ENCODE results near the gene BTBD9. TPM values are rescaled to one million over a fixed set of nuclear protein-coding genes. Genes with fewer than 3 reads are reported as not detected.
A peak's percentile ranks its signal among the peaks of the same experiment; 100 is the strongest.

Gene BTBD9
- total and polyA plus RNA-seq, 2 experiments from 2014 or later, result 10.0 to 13.7 TPM

- no peak overlapping the region for H3K4me2 ChIP-seq (ENCODE audit: unreplicated experiment)
- 56 to 59% methylated on average over 8 to 9 of the region's 9 CpGs for WGBS, 2 experiments (ENCODE audit: low coverage in 1 of 2, low lambda C conversion rate in 2 of 2, missing lambda C conversion rate in 2 of 2)
These were observed 33.9 kb upstream of the BTBD9 start for GRCh38 chr6:38673397-38674165.

GRCh38 chr6:38671885-38672467, 32.2 kb upstream of the BTBD9 start:
- no peaks in the 10 kb centered on the region for H3K9me2 ChIP-seq (ENCODE audit: insufficient read depth)
- peak; percentile 79 for DNase-seq
- no peak overlapping the region for H3K4me2 ChIP-seq (ENCODE audit: unreplicated experiment)
- no peaks in the 10 kb centered on the region for H3K9me3 ChIP-seq (ENCODE audit: low read depth)
- no peaks in the 10 kb centered on the region for H4K20me1 ChIP-seq (ENCODE audit: insufficient read depth)
- no peak for TF ChIP-seq EZH2 (IDR thresholded peaks at IDR 0.05; ENCODE audit: insufficient read depth, poor library complexity, severe bottlenecking)
- TF ChIP-seq EZH2phosphoT487 (IDR thresholded peaks at IDR 0.05; ENCODE audit: insufficient read depth, low read depth), result no peak
- no peaks in the 10 kb centered on the region for H3K79me2 ChIP-seq (ENCODE audit: insufficient read depth)
- H3K36me3 ChIP-seq (ENCODE audit: low read depth), result peaks cover 9% of the 10 kb centered on the region; the same call in 1 of the 2 replicates
- WGBS, 2 experiments (ENCODE audit: low coverage in 1 of 2, low lambda C conversion rate in 2 of 2, missing lambda C conversion rate in 2 of 2), result 6 to 17% methylated on average over 2 of the region's 2 CpGs
- H3F3A ChIP-seq (ENCODE audit: insufficient read depth), result no peaks in the 10 kb centered on the region
- H3K27ac ChIP-seq, result no peak overlapping the region
- no peak overlapping the region for H3K9ac ChIP-seq
- no peaks in the 10 kb centered on the region for H3K4me1 ChIP-seq (ENCODE audit: insufficient read depth)
- no peak overlapping the region for H2AFZ ChIP-seq
- no peak overlapping the region for H3K4me3 ChIP-seq
- in situ Hi-C loops (cut with MboI), result no loop called here
- H3K27me3 ChIP-seq (replicated peaks; ENCODE audit: insufficient read depth), result no peaks in the 10 kb centered on the region

More at GRCh38 chr6:38673397-38674165, 33.9 kb upstream of the BTBD9 start:
- Histone ChIP-seq H3K27ac (no peak overlapping the region), H3K36me3 (ENCODE audit: low read depth) (peaks cover 11% of the 10 kb centered on the region; the same call in 1 of the 2 replicates), H4K20me1 (ENCODE audit: insufficient read depth) (no peaks in the 10 kb centered on the region), H2AFZ (no peak overlapping the region), H3K4me3 (no peak overlapping the region), H3K9me3 (ENCODE audit: low read depth) (no peaks in the 10 kb centered on the region), H3K9ac (no peak overlapping the region), H3K9me2 (ENCODE audit: insufficient read depth) (no peaks in the 10 kb centered on the region), H3K27me3 (replicated peaks; ENCODE audit: insufficient read depth) (no peaks in the 10 kb centered on the region), H3K79me2 (ENCODE audit: insufficient read depth) (no peaks in the 10 kb centered on the region), H3K4me1 (ENCODE audit: insufficient read depth) (no peaks in the 10 kb centered on the region), H3F3A (ENCODE audit: insufficient read depth) (no peaks in the 10 kb centered on the region)
- DNase-seq, result no peak
- no peak for TF ChIP-seq EZH2phosphoT487 (IDR thresholded peaks at IDR 0.05; ENCODE audit: insufficient read depth, low read depth)
- in situ Hi-C loops (cut with MboI), result no loop called here

DNA sequence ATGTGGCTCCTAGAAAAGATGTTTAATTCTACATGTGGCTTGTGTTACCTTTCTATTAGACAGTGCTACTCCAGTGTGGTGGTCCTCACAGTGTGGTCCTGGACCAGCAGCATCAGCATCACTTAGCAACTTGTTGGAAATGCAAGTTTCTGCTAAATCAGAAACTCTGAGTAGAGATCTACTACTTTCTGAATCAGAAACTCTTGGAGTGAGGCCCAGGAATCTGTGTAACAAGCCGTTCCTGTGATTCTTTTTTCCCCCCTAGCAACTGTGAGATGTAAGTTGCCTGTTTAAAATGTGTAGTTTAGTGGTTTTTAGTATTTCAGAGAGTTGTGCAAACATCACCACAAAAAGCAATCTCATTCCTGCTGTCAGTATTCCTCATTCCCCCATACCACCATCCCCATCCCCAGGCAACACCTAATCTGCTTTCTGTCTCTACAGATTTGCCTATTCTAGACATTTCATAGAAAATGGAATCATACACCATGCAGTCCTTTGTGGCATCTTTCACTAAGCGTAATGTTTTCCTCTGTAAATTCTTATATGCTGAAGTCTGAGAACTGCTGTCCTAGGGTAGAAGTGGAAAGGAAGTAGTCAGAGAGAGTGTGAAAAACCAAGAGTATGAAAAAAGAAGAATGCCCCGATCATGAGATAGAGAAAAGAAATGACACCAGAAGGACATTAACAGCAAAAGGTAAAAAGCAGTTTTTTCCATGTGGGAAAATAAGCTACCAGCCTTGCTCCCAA, 18.9 kb upstream of the BTBD9 start:
- H3K9ac ChIP-seq, result no peak overlapping the region
- H3F3A ChIP-seq (ENCODE audit: insufficient read depth), result no peaks in the 10 kb centered on the region
- no peaks in the 10 kb centered on the region for H3K27me3 ChIP-seq (replicated peaks; ENCODE audit: insufficient read depth)
- TF ChIP-seq EZH2 (IDR thresholded peaks at IDR 0.05; ENCODE audit: insufficient read depth, poor library complexity, severe bottlenecking) (no peak), EZH2phosphoT487 (IDR thresholded peaks at IDR 0.05; ENCODE audit: insufficient read depth, low read depth) (no peak)
- no peak overlapping the region for H3K4me3 ChIP-seq
- H3K27ac ChIP-seq, result no peak overlapping the region
- H3K79me2 ChIP-seq (ENCODE audit: insufficient read depth), result no peaks in the 10 kb centered on the region
- no peaks in the 10 kb centered on the region for H3K4me1 ChIP-seq (ENCODE audit: insufficient read depth)
- 96 to 97% methylated on average over 3 of the region's 3 CpGs for WGBS, 2 experiments (ENCODE audit: low coverage in 1 of 2, low lambda C conversion rate in 2 of 2, missing lambda C conversion rate in 2 of 2)
- no peak overlapping the region for H2AFZ ChIP-seq
- no peaks in the 10 kb centered on the region for H3K9me3 ChIP-seq (ENCODE audit: low read depth)
- DNase-seq, result no peak
- H3K36me3 ChIP-seq (ENCODE audit: low read depth), result no peaks in the 10 kb centered on the region
- H3K9me2 ChIP-seq (ENCODE audit: insufficient read depth), result no peaks in the 10 kb centered on the region
- H4K20me1 ChIP-seq (ENCODE audit: insufficient read depth), result no peaks in the 10 kb centered on the region
- no peak overlapping the region for H3K4me2 ChIP-seq (ENCODE audit: unreplicated experiment)
- in situ Hi-C loops (cut with MboI), result no loop called here

- H3K27ac ChIP-seq, result no peak overlapping the region
- no peaks in the 10 kb centered on the region for H4K20me1 ChIP-seq (ENCODE audit: insufficient read depth)
- TF ChIP-seq EZH2phosphoT487 (IDR thresholded peaks at IDR 0.05; ENCODE audit: insufficient read depth, low read depth) (no peak), EZH2 (IDR thresholded peaks at IDR 0.05; ENCODE audit: insufficient read depth, poor library complexity, severe bottlenecking) (no peak)
- H3K4me1 ChIP-seq (ENCODE audit: insufficient read depth), result no peaks in the 10 kb centered on the region
- no peaks in the 10 kb centered on the region for H3K9me3 ChIP-seq (ENCODE audit: low read depth)
- in situ Hi-C loops (cut with MboI), result no loop called here
- no peak overlapping the region for H2AFZ ChIP-seq
- no peak overlapping the region for H3K4me2 ChIP-seq (ENCODE audit: unreplicated experiment)
- 89 to 94% methylated on average over 1 of the region's 1 CpG for WGBS, 2 experiments (ENCODE audit: low coverage in 1 of 2, low lambda C conversion rate in 2 of 2, missing lambda C conversion rate in 2 of 2)
- H3K27me3 ChIP-seq (replicated peaks; ENCODE audit: insufficient read depth), result no peaks in the 10 kb centered on the region
- H3K9ac ChIP-seq, result no peak overlapping the region
- no peaks in the 10 kb centered on the region for H3K9me2 ChIP-seq (ENCODE audit: insufficient read depth)
- H3K4me3 ChIP-seq, result no peak overlapping the region
- DNase-seq, result no peak
- no peaks in the 10 kb centered on the region for H3K36me3 ChIP-seq (ENCODE audit: low read depth)
- no peaks in the 10 kb centered on the region for H3K79me2 ChIP-seq (ENCODE audit: insufficient read depth)
- H3F3A ChIP-seq (ENCODE audit: insufficient read depth), result no peaks in the 10 kb centered on the region
These were observed 17.2 kb upstream of the BTBD9 start for GRCh38 chr6:38656896-38657295.

Measured in GM23248 (cell line).